GM12878 (cell line): Measurements from ENCODE around the gene ANKRD34A. TPM values are rescaled to one million over a fixed set of nuclear protein-coding genes. Genes with fewer than 3 reads are reported as not detected.
A peak's percentile ranks its signal among the peaks of the same experiment; 100 is the strongest.

Source experiments
- ATAC-seq: fragments of 200-7000 bp; cut with Tn5 transposase; 3 replicates; pipeline ENCODE4 v1.9.1; 2020; ENCODE audit warnings: mild to moderate bottlenecking, moderate library complexity
- BruUV-seq: library from RNA; stranded (reverse); fragments of 400-500 nt; replicated peaks from 2 replicates; lab custom pipeline; 2021; lab: Mats Ljungman, UMichigan
- CTCF ChIA-PET: fragments of 300-600 bp; sonication (Branson Sonifier 250); formaldehyde crosslinking; extraction: SDS; loops from one replicate; lab custom pipeline; 2021; ENCODE audit warnings: inconsistent platforms; lab: Yijun Ruan, JAX
- POLR2A ChIA-PET: fragments of 350-600 bp; formaldehyde crosslinking; extraction: SDS; loops from one replicate; lab custom pipeline; 2021; ENCODE audit warnings: inconsistent platforms; lab: Charles Lee
- RAD21 ChIA-PET: fragments of 300-600 bp; sonication (Branson Sonifier 250); formaldehyde crosslinking; loops from one replicate; lab custom pipeline; 2023; ENCODE audit warnings: antibody characterized with exemption; ENCODE audit not compliant: unreplicated experiment; lab: Charles Lee
- SMC1A ChIA-PET: fragments of 300-600 bp; sonication (Branson Sonifier 250); formaldehyde crosslinking; loops from one replicate; lab custom pipeline; 2023; ENCODE audit not compliant: unreplicated experiment, uncharacterized antibody; lab: Charles Lee
- DNase-seq: peaks from one replicate; pipeline ENCODE4 v3.0.0-alpha.2; 2011; ENCODE audit warnings: low read depth, low spot score
- FAIRE-seq: peaks from 3 replicates; lab custom pipeline; 2011; peaks lifted over from hg19 to GRCh38; lab: Jason Lieb, UNC
- H2AFZ ChIP-seq: 2 replicates; pipeline ENCODE4 v1.6.0; 2011; ENCODE audit warnings: low read depth, low read length, control low read depth; ENCODE audit not compliant: control insufficient read depth
- H3K27ac ChIP-seq: 2 replicates; pipeline ENCODE4 v1.5.1; 2011; ENCODE audit warnings: control low read depth; ENCODE audit not compliant: control insufficient read depth, insufficient read depth
- H3K27me3 ChIP-seq, 2 experiments: replicated peaks in 1 of 2; 2 replicates each; pipeline versions ENCODE4 v1.6.0 to v1.6.1; 2011; ENCODE audit warnings: low read length in 1 of 2; ENCODE audit not compliant: control insufficient read depth in 2 of 2, insufficient read depth in 2 of 2
- H3K36me3 ChIP-seq, 2 experiments: 2 replicates each; pipeline ENCODE4 v1.5.1; 2011; ENCODE audit warnings: low read length in 1 of 2; ENCODE audit not compliant: control insufficient read depth in 2 of 2, insufficient read depth in 2 of 2
- H3K4me1 ChIP-seq: 2 replicates; pipeline ENCODE4 v1.6.1; 2011; ENCODE audit warnings: mild to moderate bottlenecking, low read length, moderate library complexity, mixed read lengths; ENCODE audit not compliant: control insufficient read depth, insufficient read depth
- H3K4me2 ChIP-seq: 2 replicates; pipeline ENCODE4 v1.6.0; 2011; ENCODE audit warnings: control low read depth; ENCODE audit not compliant: control insufficient read depth, insufficient read depth
- H3K4me3 ChIP-seq: fragments of 200-600 bp; sonication (generic); 2 replicates; pipeline ENCODE4 v1.5.1; 2016
- H3K79me2 ChIP-seq: 2 replicates; pipeline ENCODE4 v1.6.0; 2011; ENCODE audit warnings: low read length; ENCODE audit not compliant: control insufficient read depth, insufficient read depth
- H3K9ac ChIP-seq: 2 replicates; pipeline ENCODE4 v1.8.0; 2011; ENCODE audit warnings: low read length, control low read depth, mixed read lengths; ENCODE audit not compliant: control insufficient read depth, insufficient read depth
- H3K9me3 ChIP-seq: replicated peaks from 3 replicates; pipeline ENCODE4 v1.5.1; 2011; ENCODE audit warnings: mild to moderate bottlenecking, low read length; ENCODE audit not compliant: control insufficient read depth, insufficient read depth
- H4K20me1 ChIP-seq: 2 replicates; pipeline ENCODE4 v1.6.0; 2011; ENCODE audit not compliant: control insufficient read depth, insufficient read depth
- BHLHE40 ChIP-seq, 2 experiments: fragments of 450-650 bp in 1 of 2; IDR thresholded peaks; 2 replicates each; pipeline ENCODE4 v1.6.1; 2011 to 2017; ENCODE audit warnings: low read depth in 2 of 2, borderline replicate concordance in 1 of 2, improper control_type of control experiment in 1 of 2, low read length in 1 of 2, mild to moderate bottlenecking in 1 of 2
- BMI1 ChIP-seq: fragments of 450-650 bp; IDR thresholded peaks from 2 replicates; pipeline ENCODE4 v1.6.1; 2016; ENCODE audit warnings: mild to moderate bottlenecking, moderate library complexity, borderline replicate concordance
- HDGF ChIP-seq: fragments of 450-650 bp; IDR thresholded peaks from 2 replicates; pipeline ENCODE4 v1.6.1; 2016; ENCODE audit warnings: antibody characterized with exemption
- KAT2A ChIP-seq: conservative IDR thresholded peaks from 2 replicates; pipeline ENCODE4 v1.6.1; 2011; ENCODE audit warnings: low read depth, low read length; ENCODE audit not compliant: control insufficient read depth
- MXI1 ChIP-seq: fragments of 150-350 bp; IDR thresholded peaks from 2 replicates; pipeline ENCODE4 v1.6.1; 2011; ENCODE audit warnings: low read depth, mild to moderate bottlenecking, inconsistent platforms, low read length, improper control_type of control experiment
- NBN ChIP-seq: fragments of 450-650 bp; IDR thresholded peaks from 2 replicates; pipeline ENCODE4 v1.6.1; 2016
- SMARCA5 ChIP-seq: fragments of 450-650 bp; IDR thresholded peaks from 2 replicates; pipeline ENCODE4 v1.6.1; 2017; ENCODE audit warnings: mild to moderate bottlenecking
- ZNF592 ChIP-seq: fragments of 450-650 bp; IDR thresholded peaks from 2 replicates; pipeline ENCODE4 v1.6.1; 2017; ENCODE audit warnings: mild to moderate bottlenecking, moderate library complexity
- WGBS: methylation state at CpG from one replicate; pipeline ENCODE4 v1.1.6; 2016; ENCODE audit warnings: low lambda C conversion rate; ENCODE audit not compliant: insufficient replicate concordance, insufficient coverage; ENCODE audit errors: missing lambda C conversion rate; 5-methylcytosine and 5-hydroxymethylcytosine counted together
- in situ Hi-C: fragments of 300-500 bp; cut with MboI; formaldehyde crosslinking; loops from 9 replicates; pipeline ENCODE4 v1.14.3; 2018; ENCODE audit warnings: mixed read lengths
- intact Hi-C: fragments of 100-400 bp; cut with micrococcal nuclease; formaldehyde crosslinking; loops from one replicate; pipeline ENCODE4 v1.14.2; 2022; ENCODE audit not compliant: unreplicated experiment
- polyA plus RNA-seq, 11 experiments: library from polyadenylated mRNA; depleted of rRNA in 4 of 11; unstranded in 6 of 11; stranded (reverse) in 5 of 11; fragments of >200 nt; fragmentation: Nextera tagmentation in 4 of 11; fragmentation: Illumina TruSeq in 1 of 11; extraction: Ambion mirVana in 4 of 11; extraction: Trizol in 1 of 11; gene quantifications; 1 replicate in 1 of 11; 2 replicates in 10 of 11; pipeline versions ENCODE4 v1.2.1 to v1.2.3, GENCODE V29; 2011 to 2016; ENCODE audit warnings: inconsistent platforms in 2 of 11, missing spikeins in 2 of 11, low read depth in 1 of 11
- total RNA-seq, 4 experiments: library from RNA; depleted of rRNA in 3 of 4; stranded (reverse); fragments of >200 nt in 3 of 4; fragmentation: Illumina TruSeq in 1 of 4; extraction: Trizol in 1 of 4; gene quantifications; 2 replicates each; pipeline versions ENCODE4 v1.2.1 to v1.2.3, GENCODE V29; 2013 to 2021
- TF ChIP-seq, protein P1 (sequence below): IDR thresholded peaks from 2 replicates; pipeline ENCODE4 v1.6.1; 2012; ENCODE audit warnings: low read depth, low read length, improper control_type of control experiment

The ANKRD34A gene
- total and polyA plus RNA-seq, 10 of the 15 experiments (the other 5 are each of a cell fraction or from before 2014, with no cell fraction given), result 0.40 to 3.5 (median 1.6) TPM

GRCh38 chr1:145961425-145962156, 2.8 kb downstream of the ANKRD34A start:
- TF ChIP-seq ZNF592 (no peak), MXI1 (peak; percentile 68; the same call in 1 of the 2 replicates), BMI1 (no peak), HDGF (0 out of 2 replicates have a peak, but pooled peaks have one; percentile 29), NBN (0 out of 2 replicates have a peak, but pooled peaks have one; percentile 45), SMARCA5 (no peak), BHLHE40 (IDR thresholded peaks at IDR 0.05; ENCODE audit: borderline replicate concordance in 1 of 2, low read depth in 2 of 2, low read length in 1 of 2) (peak; percentile 39 to 53; a peak in 1 of 4 replicates), KAT2A (no peak)
- TF ChIP-seq, protein P1, sequence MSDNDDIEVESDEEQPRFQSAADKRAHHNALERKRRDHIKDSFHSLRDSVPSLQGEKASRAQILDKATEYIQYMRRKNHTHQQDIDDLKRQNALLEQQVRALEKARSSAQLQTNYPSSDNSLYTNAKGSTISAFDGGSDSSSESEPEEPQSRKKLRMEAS, result peak; percentile 31; the same call in 1 of the 2 replicates
- H3K27me3 ChIP-seq, result no peaks in the 10 kb centered on the region; a peak in 1 of 4 replicates
- FAIRE-seq (no peak), DNase-seq (no peak), ATAC-seq (no peak)
- peak overlapping the region; percentile 80 for H3K4me3 ChIP-seq
- SMC1A ChIA-PET, result interaction anchor here (3.4 to 7.9 kb wide), 2 partner anchors 17 to 34 kb away, joined by 29 to 93 read pairs; partner anchors contain the start of gene RBM8A
- POLR2A ChIA-PET, result interaction anchor here (0.6 to 6.0 kb wide), 4 partner anchors 16 to 188 kb away, joined by 3 to 102 read pairs (median 25); partner anchors contain the start of gene RBM8A
- H4K20me1 ChIP-seq, result no peaks in the 10 kb centered on the region
- intact Hi-C loops (loop anchor here (5.0 kb wide), 1 partner anchor 76 kb away; no protein-coding TSS in a partner anchor), in situ Hi-C loops (no loop called here)
- peaks cover 9% of the 10 kb centered on the region for H3K79me2 ChIP-seq
- CTCF ChIA-PET, result interaction anchor here (1.1 to 4.8 kb wide), 5 partner anchors 16 to 116 kb away, joined by 3 to 65 read pairs (median 4); partner anchors contain the start of genes NUDT17 and RBM8A
- peak overlapping the region; percentile 83 for H2AFZ ChIP-seq
- RAD21 ChIA-PET, result interaction anchor here (6.7 kb wide), 1 partner anchor 17 kb away, joined by 100 read pairs; no protein-coding TSS in a partner anchor
- no peak overlapping the region for H3K27ac ChIP-seq
- H3K36me3 ChIP-seq, result no peaks in the 10 kb centered on the region
- H3K4me2 ChIP-seq, result peak overlapping the region; percentile 78
- 3% methylated on average over 57 of the region's 57 CpGs for WGBS
- no TSS peak for BruUV-seq
- H3K9me3 ChIP-seq, result no peaks in the 10 kb centered on the region
- H3K4me1 ChIP-seq, result peaks cover 19% of the 10 kb centered on the region
- peak overlapping the region; percentile 60; the same call in 1 of the 2 replicates for H3K9ac ChIP-seq
